Spleen (tissue), 11 donors: ENCODE measurements around the gene ADAP1. TPM values are rescaled to one million over a fixed set of nuclear protein-coding genes. Genes with fewer than 3 reads are reported as not detected.

Experiments
- DNase-seq: peaks from one replicate; pipeline ENCODE4 v3.0.0-alpha.2; 2020
- H3K27ac ChIP-seq, 8 donors: fragments of 200-600 bp; sonication (generic) in 7 of 8; 1 replicate in 4 of 8; 2 replicates in 4 of 8; pipeline versions ENCODE4 v1.5.0 to v1.8.0; 2016 to 2021; ENCODE audit warnings: inconsistent platforms in 4 of 8, mild to moderate bottlenecking in 4 of 8, moderate library complexity in 1 of 8
- H3K27me3 ChIP-seq, 7 donors: fragments of 200-600 bp; sonication (generic) in 6 of 7; replicated peaks in 1 of 7; 1 replicate in 4 of 7; 2 replicates in 3 of 7; pipeline versions ENCODE4 v1.5.0 to v1.8.0; 2016 to 2021; ENCODE audit warnings: inconsistent platforms in 3 of 7, mild to moderate bottlenecking in 1 of 7
- H3K36me3 ChIP-seq, 6 donors: fragments of 200-600 bp; sonication (generic) in 5 of 6; 1 replicate in 4 of 6; 2 replicates in 2 of 6; pipeline versions ENCODE4 v1.5.0 to v1.8.0; 2016 to 2021; ENCODE audit warnings: inconsistent platforms in 2 of 6
- H3K4me1 ChIP-seq, 6 donors: fragments of 200-600 bp; sonication (generic) in 5 of 6; 1 replicate in 3 of 6; 2 replicates in 3 of 6; pipeline versions ENCODE4 v1.5.0 to v1.8.0; 2016 to 2021; ENCODE audit warnings: inconsistent platforms in 3 of 6
- H3K4me3 ChIP-seq, 8 donors: fragments of 200-600 bp; sonication (generic) in 7 of 8; 1 replicate in 4 of 8; 2 replicates in 4 of 8; pipeline versions ENCODE4 v1.5.0 to v1.8.0; 2016 to 2021; ENCODE audit warnings: inconsistent platforms in 4 of 8, mild to moderate bottlenecking in 4 of 8, moderate library complexity in 2 of 8
- H3K9me3 ChIP-seq, 8 donors: fragments of 200-600 bp; sonication (generic) in 7 of 8; 1 replicate in 4 of 8; 2 replicates in 4 of 8; pipeline versions ENCODE4 v1.5.0 to v1.8.0; 2016 to 2021; ENCODE audit warnings: inconsistent platforms in 4 of 8
- POLR2A ChIP-seq, 3 donors: fragments of 450-650 bp; IDR thresholded peaks; one replicate each; pipeline ENCODE4 v1.5.1; 2017; ENCODE audit warnings: antibody characterized with exemption in 3 of 3, mild to moderate bottlenecking in 1 of 3
- POLR2AphosphoS5 ChIP-seq, 3 donors: sonication (generic); formaldehyde crosslinking; IDR thresholded peaks; one replicate each; pipeline ENCODE4 v1.5.1; 2017; ENCODE audit warnings: antibody characterized with exemption in 3 of 3
- WGBS, 5 donors: extraction: QIAGEN DNeasy Blood & Tissue Kit in 3 of 5; methylation state at CpG; one replicate each; pipeline versions ENCODE4 v1.1.5 to v1.1.7; 2013 to 2018; 5-methylcytosine and 5-hydroxymethylcytosine counted together
- intact Hi-C: fragments of 100-400 bp; cut with DNase I; formaldehyde crosslinking; loops from one replicate; pipeline ENCODE4 v1.15.0; 2023; ENCODE audit warnings: low total_unique reads
- polyA plus RNA-seq, 3 donors: library from polyadenylated mRNA; stranded (reverse); fragments of 200-250 nt; gene quantifications; one replicate each; pipeline ENCODE4 v1.2.1, GENCODE V29; 2013
- total RNA-seq, 7 donors: library from RNA; depleted of rRNA in 3 of 7; stranded (reverse); fragments of >200 nt in 3 of 7; fragmentation: NEBNext Ultra II Directional in 4 of 7; extraction: Animal tissue kit (Norgen Biotek cat#: 25700) in 4 of 7; gene quantifications; one replicate each; pipeline versions ENCODE4 v1.1.0 to v1.2.1, GENCODE V29; 2016 to 2021
- TF ChIP-seq, protein P1 (sequence below), 11 experiments: fragments of 200-600 bp in 7 of 11; fragments of 450-650 bp in 4 of 11; sonication (generic) in 4 of 11; IDR thresholded peaks in 8 of 11; conservative IDR thresholded peaks in 3 of 11; 1 replicate in 7 of 11; 2 replicates in 4 of 11; pipeline versions ENCODE4 v1.4.0 to v1.8.0; 2016 to 2021; ENCODE audit warnings: antibody characterized with exemption in 11 of 11, inconsistent platforms in 4 of 11, mild to moderate bottlenecking in 1 of 11
- donor health status: healthy with polysubstance abuse.
- donor health status: DM: no; HTN: no; CAD: no; lungs with moderate emphysema.
- donor health status: DM: no; HTN: no; CAD: no.
- donor health status: Bipolar disorder and iron deficiency.
- donor health status: healthy.
- donor health status: DM: no; HTN: no; CAD: no.
- donor health status: DM: yes; HTN: yes; CAD: no.

ADAP1 gene
- total and polyA plus RNA-seq, 10 donors = 8.7 to 38.6 (median 22.7) TPM

DNA sequence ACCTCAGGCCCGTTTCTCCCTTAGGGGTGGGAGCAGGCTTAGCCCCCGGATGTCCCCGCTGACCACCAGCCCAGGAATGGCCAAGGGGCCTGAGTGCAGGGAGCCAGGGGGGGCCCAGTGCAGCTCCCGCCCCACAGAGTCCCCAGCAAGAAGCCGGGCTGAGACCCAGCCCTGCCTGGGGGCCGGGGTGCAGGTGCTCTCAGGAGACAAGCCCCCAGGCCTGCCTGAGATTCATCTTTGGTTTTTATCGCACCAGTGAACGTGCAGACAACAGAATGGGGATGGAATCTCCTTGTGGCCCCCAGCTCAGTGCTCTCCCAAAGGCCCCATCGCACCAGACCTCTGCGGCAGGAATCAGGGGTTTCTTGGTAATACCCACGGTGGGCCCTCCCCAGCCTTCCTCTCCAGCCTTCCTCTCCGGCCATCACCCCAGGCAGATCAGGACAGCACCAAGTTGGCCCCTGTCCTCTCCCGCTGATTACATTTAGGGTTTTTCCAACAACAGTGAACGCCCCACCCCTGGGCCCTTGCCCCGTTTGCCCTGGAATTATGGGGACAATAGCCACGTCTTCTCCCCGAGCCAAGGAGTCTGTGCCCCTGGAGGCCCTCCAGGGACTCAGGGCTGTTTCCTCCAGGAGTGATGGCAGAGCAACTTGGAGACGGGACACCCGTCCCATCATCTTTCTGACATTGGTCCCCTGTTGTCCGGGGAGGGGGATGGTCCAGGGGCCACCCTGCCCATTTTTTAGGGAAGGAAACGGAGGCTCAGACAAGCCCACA lies 22.4 kb downstream of the ADAP1 start:
- no peak for TF ChIP-seq POLR2A (IDR thresholded peaks at IDR 0.05)
- TF ChIP-seq POLR2AphosphoS5 (IDR thresholded peaks at IDR 0.05) = no peak
- TF ChIP-seq, protein P1, sequence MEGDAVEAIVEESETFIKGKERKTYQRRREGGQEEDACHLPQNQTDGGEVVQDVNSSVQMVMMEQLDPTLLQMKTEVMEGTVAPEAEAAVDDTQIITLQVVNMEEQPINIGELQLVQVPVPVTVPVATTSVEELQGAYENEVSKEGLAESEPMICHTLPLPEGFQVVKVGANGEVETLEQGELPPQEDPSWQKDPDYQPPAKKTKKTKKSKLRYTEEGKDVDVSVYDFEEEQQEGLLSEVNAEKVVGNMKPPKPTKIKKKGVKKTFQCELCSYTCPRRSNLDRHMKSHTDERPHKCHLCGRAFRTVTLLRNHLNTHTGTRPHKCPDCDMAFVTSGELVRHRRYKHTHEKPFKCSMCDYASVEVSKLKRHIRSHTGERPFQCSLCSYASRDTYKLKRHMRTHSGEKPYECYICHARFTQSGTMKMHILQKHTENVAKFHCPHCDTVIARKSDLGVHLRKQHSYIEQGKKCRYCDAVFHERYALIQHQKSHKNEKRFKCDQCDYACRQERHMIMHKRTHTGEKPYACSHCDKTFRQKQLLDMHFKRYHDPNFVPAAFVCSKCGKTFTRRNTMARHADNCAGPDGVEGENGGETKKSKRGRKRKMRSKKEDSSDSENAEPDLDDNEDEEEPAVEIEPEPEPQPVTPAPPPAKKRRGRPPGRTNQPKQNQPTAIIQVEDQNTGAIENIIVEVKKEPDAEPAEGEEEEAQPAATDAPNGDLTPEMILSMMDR (IDR thresholded peaks at IDR 0.05 in 8 of 11, conservative IDR thresholded peaks at IDR 0.05 in 3 of 11) = no peak
- H3K27me3 ChIP-seq = peaks cover 0 to 6% (median 0%) of the 10 kb centered on the region in 7 donors
- H3K4me3 ChIP-seq = no peak overlapping the region
- H3K36me3 ChIP-seq = peaks cover 0 to 20% (median 0%) of the 10 kb centered on the region in 6 donors
- WGBS, 5 donors = 86 to 91% (median 88%) methylated on average over 21 of the region's 21 CpGs
- no peaks in the 10 kb centered on the region for H3K9me3 ChIP-seq
- peaks cover 0 to 54% (median 4%) of the 10 kb centered on the region in 6 donors for H3K4me1 ChIP-seq
- peak overlapping the region in 3 of 8 donors; percentile 40 to 57 (median 50) for H3K27ac ChIP-seq
- DNase-seq = peak; percentile 66
- intact Hi-C loops = no loop called here

DNA sequence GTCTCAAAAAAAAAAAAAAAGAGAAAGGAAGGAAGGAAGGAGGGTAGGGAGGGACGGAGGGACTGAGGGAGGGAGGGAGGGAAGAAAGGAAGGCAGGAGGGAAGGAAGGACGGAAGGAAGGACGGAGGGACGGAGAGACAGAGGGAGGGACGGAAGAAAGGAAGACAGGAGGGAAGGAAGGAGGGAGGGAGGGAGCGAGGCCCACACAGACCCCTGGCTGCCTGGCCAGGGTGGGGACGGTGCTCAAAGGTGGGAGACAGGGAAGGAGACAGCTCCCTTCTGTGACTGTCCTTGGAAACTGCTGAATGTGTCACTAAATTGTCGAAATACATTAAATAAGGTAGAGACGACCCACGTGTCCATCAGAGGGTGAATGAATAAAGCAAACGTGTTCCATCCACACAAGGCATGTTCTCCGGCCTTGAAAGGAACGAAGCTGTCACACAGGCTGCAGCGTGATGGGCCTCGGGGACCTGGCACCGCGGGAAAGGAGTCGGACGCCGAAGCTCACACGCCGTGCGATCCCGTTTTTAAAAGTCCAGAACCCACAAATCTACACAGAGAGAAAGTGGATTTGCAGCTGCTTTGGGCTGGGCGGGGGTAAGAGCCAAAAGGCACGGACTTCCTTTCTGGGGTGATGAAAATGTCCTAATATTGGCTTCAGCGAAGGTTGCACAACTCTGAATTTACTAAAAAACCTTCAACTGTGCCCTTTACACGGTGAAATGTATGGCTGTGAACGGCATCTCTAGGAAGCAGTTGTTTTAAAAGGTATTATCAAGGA lies 23.3 kb downstream of the ADAP1 start:
- intact Hi-C loops = no loop called here
- Histone ChIP-seq H3K4me3 (no peak overlapping the region), H3K27ac (peak overlapping the region in 3 of 8 donors; percentile 40 to 57 (median 50)), H3K36me3 (peaks cover 0 to 23% (median 0%) of the 10 kb centered on the region in 6 donors), H3K27me3 (peaks cover 0 to 6% (median 0%) of the 10 kb centered on the region in 7 donors), H3K9me3 (no peaks in the 10 kb centered on the region), H3K4me1 (peaks cover 0 to 63% (median 6%) of the 10 kb centered on the region in 6 donors)
- peak; percentile 47 for DNase-seq
- TF ChIP-seq POLR2AphosphoS5 (IDR thresholded peaks at IDR 0.05) (no peak), POLR2A (IDR thresholded peaks at IDR 0.05) (no peak)
- TF ChIP-seq, protein P1 (IDR thresholded peaks at IDR 0.05 in 8 of 11, conservative IDR thresholded peaks at IDR 0.05 in 3 of 11) = no peak
- 44 to 71% (median 54%) methylated on average over 29 of the region's 29 CpGs for WGBS, 5 donors

DNA sequence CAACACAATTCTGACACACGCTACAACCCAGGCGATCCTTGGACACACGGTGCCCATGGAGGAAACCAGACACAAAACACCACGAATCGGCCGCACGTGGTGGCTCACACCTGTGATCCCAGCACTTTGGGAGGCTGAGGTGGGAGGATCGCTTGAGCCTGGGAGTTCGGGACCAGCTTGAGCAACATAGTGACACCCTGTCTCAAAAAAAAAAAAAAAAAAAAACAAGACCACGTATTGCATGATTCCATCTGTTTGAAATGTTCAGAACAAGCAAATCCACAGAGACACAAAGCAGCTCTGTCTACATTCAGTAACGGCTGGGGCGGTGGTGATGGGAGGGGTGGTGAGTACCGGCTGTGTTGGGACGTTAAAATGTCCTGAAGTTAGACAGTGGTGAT lies 25.2 kb downstream of the ADAP1 start:
- H3K9me3 ChIP-seq = no peaks in the 10 kb centered on the region
- H3K27ac ChIP-seq = peak overlapping the region in 3 of 8 donors; percentile 6 to 69 (median 64)
- TF ChIP-seq POLR2A (IDR thresholded peaks at IDR 0.05) (no peak), POLR2AphosphoS5 (IDR thresholded peaks at IDR 0.05) (no peak)
- TF ChIP-seq, protein P1 (IDR thresholded peaks at IDR 0.05 in 8 of 11, conservative IDR thresholded peaks at IDR 0.05 in 3 of 11) = no peak
- H3K27me3 ChIP-seq = no peaks in the 10 kb centered on the region
- H3K36me3 ChIP-seq = peaks cover 0 to 14% (median 0%) of the 10 kb centered on the region in 6 donors
- peak; percentile 61 for DNase-seq
- no peak overlapping the region for H3K4me3 ChIP-seq
- peaks cover 0 to 82% (median 21%) of the 10 kb centered on the region in 6 donors for H3K4me1 ChIP-seq
- 82 to 93% (median 86%) methylated on average over 14 of the region's 14 CpGs for WGBS, 5 donors
- intact Hi-C loops = no loop called here
